Measurements from ENCODE around the gene CCNL2.
"Not testable (repeated sequence)": the region's sequence is repeated elsewhere in the genome, so short reads cannot be mapped to it uniquely, and the experiment has no call there.

CCNL2 gene

DNA sequence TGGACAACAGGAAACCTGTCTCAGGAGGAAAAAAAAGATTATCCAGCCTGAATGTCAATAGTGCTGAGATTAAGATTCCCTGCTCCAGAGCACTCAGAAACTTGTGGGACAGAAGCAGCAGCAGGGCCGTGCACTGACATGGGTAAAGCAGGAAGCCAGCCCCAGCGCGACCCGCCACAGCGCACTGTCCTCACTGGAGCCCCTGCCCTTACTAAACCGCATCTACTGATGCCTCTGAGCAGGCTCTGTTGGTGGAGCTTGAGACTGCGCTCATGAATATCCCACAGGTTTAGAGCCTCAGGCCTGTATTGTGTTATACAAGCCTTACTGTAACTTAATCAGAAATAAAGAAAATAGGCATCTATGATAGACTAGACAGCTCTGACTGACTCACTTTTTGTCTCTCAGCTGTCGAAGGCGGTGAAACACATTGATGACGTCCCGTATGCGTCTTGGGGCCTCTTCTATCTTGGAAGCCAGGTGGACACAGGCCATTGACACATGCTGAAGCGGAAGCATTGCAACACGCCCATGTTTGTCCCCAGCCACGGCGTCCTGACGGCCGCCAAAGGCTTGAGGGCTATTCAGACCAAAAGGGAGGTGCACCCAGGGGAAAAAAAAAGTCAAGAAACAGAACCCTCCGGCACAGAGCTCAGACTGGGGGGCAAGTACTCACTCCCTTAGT is 1.2 kb downstream of the CCNL2 start:
- no peak for DNase-seq

GRCh38 chr1:1395166-1395565 is 4.0 kb downstream of the CCNL2 start:
- no peak for DNase-seq

DNA sequence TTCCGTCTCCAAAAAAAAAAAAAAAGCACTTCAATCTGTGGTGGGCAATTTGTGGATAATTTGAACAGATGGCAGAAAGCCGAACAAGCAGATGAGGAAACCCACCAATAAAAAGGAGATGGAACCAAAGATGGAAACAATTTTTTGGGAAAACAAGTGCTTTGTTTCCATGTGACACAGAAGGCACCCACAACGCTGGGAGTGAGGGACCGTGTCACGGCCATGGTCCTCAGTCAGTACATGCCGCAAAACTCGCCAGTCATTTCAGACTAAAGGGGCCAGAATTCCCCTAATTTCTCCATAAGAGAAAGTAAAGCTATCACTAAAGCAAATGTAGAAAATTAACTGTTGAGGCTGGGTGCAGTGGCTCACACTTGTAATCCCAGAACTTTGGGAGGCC is 5.0 kb downstream of the CCNL2 start:
- no peak for DNase-seq

- no peak for DNase-seq
Measured at GRCh38 chr1:1393428-1393827, 5.7 kb downstream of the CCNL2 start.

- no peak for DNase-seq
Measured at GRCh38 chr1:1393014-1393413, 6.1 kb downstream of the CCNL2 start.

DNA sequence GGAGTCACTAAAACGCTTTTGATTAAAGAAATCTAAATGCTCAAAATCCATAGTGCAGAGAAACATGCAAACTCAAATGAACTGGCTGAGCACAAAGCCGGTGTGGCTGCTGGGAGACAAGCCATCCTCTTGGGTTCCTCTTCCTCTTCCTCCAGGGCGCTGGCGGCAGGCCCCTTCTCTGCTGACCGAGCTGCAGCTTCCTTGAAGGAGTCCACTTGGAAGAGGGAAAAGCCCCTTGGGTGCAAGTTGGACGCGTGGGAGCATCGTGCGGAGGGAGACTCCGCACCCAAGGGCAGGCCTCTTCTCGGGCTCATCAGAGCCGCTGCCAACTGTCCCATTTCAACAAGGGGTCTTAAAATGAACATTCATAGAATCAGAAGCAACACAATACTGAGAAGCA is 7.9 kb downstream of the CCNL2 start:
- no peak for DNase-seq

GRCh38 chr1:1390675-1391074 is 8.5 kb downstream of the CCNL2 start:
- no peak for DNase-seq

DNA sequence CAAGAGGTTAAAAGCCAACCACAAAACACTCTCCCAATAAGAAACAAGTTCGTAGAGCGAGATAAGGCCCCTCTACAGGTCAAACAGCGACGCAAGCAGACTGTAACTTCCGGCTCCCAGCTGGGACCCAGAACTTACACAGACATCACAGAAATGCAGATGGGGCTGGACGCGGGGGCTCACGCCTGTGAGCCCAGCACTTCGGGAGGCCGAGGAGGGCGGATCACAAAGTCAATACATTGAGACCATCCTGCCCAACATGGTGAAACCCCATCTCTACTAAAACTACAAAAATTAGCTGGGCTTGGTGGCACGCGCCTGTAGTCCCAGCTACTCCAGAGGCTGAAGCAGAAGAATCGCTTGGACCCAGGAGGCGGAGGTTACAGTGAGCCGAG is 11.1 kb downstream of the CCNL2 start:
- DNase-seq: no peak

DNA sequence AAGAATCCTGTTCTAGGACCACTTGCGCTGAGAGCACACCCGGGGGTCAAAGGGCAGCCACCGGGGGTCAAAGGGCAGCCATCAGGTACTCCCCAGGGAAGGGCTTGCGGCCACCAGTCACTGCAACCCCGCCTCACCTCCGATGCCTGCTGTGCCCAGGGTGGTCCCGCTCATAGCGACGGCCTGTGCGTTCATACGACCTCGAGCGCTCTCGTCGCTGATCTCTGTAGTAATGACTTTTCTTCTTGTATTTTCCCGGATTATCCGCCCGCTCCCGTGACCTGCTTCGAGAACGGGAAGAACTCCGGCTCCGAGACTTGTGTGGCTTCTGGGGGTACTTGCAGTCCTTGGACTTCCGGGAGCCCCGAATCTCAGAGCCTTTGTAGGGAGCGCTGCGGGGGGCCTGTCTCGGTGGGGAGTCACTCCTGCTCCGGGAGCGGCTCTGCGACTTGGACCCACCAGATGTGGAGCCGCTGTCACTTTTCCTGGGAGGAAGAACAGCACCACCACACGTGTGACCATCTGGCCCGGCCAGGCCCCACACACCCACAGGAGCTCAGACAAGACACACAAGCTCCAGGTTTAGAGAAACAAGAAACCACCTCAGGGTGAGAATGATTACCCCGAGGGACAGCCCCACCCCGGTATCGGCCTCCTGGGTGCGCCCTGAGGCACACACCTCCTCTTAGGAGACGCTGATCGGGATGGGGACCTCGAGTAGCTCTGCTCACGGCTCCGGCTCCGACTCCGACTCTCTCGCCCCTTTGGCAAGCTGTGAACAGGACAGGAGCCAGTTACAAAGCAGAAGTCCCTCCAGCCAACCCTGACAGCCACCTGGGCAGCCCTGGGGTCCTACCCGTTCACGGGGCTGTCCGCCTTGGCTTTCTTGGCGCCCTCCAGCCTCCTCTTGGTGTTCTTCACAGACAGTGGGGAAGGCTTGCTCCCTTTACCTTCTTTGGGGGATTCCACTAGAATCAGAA is 11.7 kb downstream of the CCNL2 start:
- no peak for DNase-seq

DNA sequence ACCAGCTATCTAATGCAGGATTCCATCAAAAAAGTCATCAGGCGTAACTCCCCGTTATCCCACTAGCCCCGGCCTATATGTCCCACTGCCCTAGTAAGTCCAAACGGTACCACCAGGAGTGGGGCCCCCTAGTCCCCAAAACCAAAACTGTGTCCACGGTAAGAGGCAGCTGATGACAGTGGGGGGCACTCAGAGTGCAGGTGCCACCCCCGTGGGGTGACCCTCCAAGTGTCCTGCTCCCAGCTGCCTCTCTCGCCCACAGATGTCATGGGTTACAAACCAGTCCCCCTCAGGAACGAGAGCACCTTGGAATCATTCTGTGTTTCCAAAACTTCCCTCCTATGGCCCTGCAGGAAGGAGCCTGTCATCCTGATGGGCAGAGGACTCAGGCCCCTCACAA is 13.2 kb downstream of the CCNL2 start:
- DNase-seq: no peak

DNA sequence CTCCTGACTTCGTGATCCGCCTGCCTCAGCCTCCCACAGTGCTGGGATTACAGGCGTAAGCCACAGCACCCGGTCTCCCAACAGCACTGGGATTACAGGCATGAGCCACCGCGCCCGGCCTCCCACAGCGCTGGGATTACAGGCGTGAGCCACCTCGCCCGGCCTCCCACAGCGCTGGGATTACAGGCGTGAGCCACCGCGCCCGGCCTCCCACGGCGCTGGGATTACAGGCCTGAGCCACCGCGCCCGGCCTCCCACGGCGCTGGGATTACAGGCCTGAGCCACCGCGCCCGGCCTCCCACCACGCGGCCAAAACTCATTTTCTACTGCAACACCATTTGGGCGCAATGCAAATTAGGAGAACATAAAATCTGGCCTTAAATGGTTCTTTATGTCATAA is 13.8 kb downstream of the CCNL2 start:
- DNase-seq: not testable (repeated sequence)

DNA sequence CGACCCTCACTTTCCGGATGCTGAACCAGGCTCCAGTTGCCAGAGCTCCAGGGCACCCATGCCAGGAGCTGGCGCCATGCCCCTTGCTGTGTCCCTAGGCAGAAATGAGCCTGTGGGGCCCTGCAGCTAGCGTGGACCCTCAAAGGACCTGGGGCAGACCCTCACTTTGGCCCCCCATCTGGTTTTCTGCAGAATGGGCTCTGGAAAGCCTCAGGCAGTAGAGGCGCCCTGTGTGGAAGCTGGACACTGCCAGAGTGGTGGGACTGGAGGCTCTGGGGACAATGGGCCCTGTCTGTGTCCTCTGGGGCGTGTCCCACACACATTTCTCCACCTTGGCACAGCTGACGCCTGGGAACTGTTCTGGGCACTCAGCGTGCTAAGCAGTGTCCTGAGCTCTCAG is 17.8 kb downstream of the CCNL2 start:
- DNase-seq: no peak

DNA sequence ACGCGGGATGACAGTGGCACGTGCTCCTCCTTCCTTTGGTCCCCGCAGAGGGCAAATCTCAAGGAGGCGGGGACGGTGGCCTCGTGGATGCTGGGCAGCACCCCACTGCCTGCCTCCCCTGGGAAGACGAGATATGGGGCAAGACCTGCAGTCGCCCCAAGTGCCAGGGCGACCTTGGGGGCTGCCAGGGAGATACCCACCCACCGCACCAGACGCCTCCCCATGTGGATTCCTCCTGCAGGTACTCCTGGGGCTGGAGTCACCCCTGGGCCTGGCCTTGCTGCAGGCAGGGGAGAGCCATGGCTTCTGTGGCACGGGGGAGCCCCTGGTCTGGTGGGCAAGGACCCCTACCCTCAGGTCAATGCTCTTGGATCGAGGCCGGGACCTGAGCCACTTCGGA is 18.3 kb downstream of the CCNL2 start:
- DNase-seq: no peak

DNA sequence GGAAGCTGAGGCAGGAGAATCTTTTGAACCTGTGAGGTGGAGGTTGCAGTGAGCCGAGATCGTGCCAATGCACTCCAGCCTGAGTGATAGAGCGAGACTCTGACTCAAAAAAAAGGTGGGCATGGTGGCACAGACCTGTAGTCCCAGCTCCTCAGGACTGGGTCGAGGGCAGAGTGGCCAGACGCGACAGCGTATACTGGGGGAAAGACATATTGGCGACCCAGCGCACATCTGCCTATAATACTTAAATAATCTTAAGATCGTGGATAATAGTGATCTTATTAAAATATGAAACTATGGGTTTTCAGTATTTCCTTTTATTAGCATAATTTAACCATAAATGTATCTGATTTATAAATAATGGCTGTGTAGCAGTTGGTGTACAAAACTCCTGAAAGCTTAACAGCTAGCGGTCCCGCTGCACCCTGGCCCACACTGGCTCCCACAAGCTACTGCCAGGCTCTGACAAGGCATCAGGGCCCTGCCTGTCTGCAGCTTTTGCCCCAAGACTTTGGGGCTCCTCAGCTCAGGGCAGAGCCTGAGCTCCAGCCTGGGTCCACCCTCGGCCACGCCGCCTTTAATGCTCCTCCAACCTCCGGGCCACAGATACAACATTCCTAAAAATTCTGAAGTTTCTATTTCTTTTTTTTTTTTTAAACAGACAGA is 21.5 kb downstream of the CCNL2 start:
- DNase-seq: no peak

DNA sequence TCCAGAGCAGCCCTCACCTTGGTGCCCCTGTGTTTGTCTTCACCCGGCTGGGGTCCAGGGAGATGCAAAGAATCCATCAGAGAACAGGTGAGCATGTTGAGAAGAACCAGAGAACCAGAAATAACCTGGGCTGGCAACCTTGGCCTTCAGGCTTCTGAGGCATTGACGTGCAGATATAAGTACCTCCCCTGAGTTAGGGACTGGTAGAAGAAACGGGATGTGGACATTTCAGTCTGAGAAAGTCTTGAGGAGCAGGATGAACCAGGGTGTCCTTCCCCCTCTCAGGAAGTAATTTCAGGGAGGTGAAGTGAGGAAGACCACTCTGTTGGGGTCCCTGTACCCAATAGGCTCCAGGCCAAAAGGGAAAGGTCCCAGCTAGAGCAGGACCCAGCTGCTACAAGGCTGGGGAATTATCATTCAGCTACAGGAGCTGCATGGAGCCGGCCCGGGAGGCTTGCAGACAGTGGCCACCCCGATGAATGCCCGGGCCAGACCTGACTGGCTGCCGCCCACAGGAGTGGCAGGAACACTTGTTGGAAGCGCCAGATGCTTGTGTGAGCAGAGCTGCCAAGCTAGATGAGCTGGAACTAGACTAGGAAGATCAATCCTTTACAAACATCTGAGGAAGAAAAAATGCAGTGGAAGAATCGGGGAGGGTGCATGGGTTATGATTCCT is 22.4 kb downstream of the CCNL2 start:
- DNase-seq: no peak

GRCh38 chr1:1374929-1375662 is 24.0 kb downstream of the CCNL2 start, which contains the start of gene AURKAIP1:
TSS of gene AURKAIP1 (minus strand) at chr1:1375207. CDS start at chr1:1374756, 451 bp downstream.
- peak; percentile 99 to 100 for DNase-seq

DNA sequence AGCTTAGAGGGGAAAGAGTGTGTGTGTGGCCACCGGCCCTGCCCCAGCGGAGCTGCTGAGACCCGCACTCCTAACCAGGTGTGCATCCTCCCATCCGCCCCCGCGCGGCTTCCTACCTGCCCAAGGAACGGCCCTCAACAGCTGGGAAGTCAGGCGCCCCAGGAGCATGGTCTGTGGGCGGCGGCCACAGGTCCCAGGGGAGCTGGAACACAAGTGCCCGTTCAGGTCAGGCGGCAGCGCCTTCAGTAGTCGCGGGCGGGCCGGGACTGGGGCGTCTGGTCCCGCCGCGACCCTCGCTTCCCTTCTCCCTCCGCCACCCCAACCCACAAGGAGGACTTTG is 24.6 kb downstream of the CCNL2 start:
- no peak for DNase-seq

DNA sequence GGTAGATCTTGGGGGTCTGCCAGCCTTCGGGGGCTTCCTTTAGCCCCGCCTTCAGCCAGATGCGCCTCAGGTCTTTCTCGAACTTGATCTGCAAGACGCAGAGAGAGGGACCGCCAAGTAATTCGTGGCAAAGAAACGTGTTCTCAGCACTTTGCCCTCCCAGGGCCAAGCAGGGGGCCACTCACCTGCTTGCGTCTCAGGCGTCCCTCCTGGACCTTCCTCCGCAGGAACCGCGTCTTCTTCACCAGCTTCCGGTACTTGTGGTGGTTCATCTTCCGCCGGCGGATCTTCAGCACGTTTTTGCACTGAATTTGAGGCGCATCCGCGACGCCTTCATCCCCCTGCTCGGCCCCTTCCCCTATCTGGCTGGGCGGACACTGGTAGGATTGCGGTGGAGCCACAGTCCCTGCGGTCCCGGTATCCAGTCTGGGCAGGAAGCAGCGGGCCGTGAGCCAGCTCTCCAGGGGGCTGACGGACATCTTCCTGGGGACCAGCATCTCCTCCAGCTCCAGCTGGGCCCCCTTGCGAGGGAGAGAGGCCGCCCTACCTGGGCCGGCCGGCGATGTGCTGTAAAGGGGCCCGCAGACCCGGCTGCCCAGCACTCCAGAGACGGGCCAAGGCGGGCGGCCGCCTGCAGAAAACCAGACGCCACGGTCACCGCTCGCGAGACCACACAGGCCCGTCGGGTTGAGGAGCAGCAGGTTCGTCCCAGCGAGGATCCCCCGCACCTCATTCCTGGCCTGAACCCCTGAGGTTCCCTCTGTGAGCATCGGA is 25.1 kb downstream of the CCNL2 start:
- DNase-seq: no peak

DNA sequence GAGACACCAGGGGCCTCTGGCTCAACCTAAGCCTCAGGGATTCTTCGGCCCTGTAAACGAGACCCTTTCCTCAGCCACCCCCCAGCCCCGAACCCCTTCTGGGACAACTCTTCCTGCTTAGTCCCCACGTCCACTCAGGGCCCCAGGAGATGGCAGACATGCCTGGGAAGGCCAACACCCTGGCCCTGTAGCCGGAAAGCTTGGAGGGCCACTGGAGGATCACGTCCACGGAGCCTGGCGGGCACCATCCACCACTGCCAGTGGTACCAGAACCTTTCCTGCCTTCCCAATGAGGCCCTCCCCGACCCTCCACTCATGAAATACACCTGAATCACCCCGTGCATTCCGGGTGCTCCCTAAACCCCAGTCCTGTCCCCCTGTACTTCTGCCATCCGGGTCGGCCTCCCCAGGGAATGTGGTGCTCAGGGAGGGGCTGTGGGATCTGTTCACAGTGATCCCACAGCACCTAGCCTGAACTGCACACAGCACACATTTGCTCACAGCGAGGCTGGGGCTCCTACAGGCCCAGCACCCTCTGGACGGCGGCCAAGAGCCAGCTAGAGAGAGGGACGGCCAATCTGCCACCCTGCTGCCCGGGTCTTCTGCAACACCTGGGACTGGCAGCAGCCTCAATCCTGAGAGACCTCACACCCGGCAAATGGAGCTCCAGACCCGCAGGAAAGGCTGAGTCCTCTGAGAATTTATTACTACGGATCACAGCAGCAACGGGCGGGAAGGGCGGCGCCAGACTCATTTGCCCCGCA is 25.9 kb downstream of the CCNL2 start:
- DNase-seq: no peak
